ENCODE results near the gene GINS2. TPM values are rescaled to one million over a fixed set of nuclear protein-coding genes. Genes with fewer than 3 reads are reported as not detected.

The GINS2 gene
- total RNA-seq, 1 experiment from 2014 or later, result 50.8 TPM

DNA sequence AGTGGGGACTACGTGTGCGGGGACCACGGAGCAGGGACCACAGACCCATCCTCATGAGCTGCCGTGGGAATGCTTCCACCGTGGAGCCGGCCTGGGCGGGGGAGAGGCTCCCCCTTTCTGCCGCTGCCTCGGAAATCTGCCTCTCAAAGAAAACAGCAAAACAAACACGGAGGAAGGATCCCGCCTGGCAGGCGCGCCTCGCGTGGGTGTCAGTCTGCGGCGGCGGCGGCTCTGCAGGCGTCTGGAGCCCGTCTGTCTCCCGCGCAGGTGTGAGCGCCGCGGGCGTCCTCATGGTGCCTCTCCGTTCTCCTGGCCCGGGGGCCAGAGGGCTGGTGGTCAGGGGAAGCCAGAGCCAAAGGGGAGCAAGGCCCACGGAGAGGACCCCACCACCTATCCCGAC lies 48.2 kb downstream of the GINS2 start:
- no peak for DNase-seq (ENCODE audit: low spot score)

DNA sequence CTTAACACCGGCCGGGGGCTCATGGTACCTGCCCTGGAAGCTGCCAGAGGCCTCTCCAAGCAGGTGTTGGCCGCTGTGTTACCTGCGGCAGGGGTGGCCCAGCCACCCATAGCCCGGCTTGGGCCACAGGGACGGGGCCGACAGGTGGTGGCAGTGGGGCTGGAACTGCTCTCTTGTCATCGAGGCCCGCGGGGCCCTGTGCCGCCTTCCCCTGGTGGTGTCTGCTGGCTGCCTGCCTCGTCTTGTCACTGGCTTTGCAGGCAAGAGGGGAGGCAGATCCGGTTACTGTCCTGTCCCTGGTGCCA lies 48.5 kb downstream of the GINS2 start:
- no peak for DNase-seq (ENCODE audit: low spot score)

DNA sequence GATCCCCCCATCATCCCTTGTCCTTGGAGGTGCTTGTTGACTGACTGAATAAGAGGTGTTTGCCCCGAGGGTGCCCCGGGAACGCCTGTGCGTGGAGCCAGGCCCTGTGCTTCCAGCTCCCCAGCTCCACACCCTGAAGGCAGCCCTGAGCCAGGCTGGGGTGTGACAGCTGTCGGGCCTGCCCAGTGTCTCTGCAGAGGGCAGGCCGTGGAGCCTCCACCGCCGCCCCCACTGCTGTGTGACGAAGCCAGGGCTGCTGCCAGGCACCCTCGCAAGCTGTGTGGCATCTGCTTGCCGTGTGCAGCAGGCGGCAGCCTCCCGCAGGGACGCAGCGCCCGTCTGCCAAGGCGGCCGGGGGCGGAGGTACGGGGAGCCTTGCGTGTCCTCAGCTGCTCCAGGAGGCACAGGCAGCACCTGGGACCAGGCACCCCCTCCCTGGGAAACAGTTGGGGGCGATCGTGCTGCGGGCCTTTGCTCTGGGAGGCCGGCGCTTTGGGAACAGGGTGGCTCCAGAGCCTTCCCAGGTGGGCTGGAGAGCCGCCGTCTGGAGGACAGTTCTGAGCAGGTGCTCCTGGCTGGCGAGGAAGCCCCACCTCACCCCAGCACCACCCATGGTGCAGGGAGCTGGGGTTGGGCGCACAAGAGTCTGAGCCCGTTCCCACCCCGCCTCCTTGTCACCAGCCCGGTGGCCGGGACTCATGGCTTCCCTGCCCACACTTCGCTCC lies 49.1 kb downstream of the GINS2 start:
- DNase-seq (ENCODE audit: low spot score), result no peak

DNA sequence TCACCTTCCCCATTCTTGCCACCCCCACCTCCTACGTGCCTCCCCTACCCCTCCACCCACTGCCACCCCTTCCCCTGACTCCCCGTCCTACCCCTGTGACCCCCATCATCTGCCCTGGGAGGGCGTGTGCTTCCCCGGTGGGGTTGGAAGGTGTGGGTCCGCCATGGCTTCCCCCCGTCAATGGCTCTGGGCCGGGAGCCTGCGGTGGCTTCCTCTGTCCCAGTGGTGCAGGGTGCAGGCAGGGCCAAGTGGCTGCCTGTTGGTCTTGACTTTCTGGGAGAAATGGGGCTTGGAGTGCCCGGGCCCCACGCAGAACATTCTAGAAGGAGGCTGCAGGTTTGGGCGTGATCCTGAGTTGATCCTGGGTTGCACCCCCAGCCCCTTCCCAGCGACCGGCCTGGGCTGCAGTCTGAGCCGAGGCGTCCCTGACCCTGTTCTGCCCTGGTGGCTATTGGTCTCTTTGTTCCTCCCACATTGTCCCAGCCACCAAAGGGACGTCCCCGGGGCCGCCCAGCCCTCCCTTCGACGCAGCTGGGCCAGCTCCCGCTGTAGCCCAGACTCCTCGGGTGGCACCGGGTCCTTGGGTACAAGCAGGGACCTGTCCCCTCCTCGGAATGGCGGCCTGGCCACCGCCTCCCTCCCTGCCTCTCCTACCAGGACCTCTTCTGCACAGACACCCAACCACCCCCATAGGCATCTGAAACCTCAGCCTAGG lies 49.9 kb downstream of the GINS2 start:
- no peak for DNase-seq (ENCODE audit: low spot score)

DNA sequence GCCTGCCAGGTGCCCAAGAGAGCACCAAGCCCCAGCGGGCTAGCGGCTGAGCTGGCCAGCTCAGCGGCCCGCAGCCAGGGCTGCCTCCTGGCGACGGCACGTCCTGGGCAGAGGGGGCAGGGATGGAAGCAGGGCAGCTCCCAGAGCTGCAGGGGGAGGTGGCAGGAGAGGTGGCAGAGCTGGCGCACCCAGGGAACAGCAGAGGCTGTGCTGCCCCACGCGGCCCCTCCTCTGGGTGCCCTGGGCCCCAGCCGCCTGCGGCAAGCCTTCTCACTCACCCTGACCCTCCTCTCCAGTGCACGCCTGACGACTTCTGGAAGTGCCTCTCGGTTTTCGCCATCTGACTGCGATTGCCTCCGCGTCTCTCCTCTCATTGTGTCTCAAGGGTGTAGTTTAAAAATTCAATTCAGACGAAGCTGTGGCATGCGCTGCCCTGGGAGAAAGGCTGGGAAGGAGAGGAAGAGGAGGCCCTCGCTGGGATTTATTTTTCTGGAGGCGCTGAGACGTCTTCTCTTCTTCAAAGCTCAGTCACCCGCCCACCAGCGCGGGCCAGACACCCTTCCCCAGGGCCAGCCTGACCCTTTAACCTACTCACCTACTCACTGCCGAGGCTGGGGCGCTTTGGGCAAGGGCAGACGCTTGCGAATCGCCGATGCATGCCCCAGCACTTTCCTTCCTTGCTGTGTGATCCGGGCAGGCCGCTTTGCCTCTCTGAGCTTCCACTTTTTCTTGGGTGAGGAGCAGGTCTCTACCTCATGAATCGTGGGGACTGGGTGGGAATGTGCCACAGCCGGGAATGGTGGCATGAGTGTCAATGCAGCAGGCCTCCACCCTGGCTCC lies 50.7 kb downstream of the GINS2 start:
- no peak for DNase-seq (ENCODE audit: low spot score)

DNA sequence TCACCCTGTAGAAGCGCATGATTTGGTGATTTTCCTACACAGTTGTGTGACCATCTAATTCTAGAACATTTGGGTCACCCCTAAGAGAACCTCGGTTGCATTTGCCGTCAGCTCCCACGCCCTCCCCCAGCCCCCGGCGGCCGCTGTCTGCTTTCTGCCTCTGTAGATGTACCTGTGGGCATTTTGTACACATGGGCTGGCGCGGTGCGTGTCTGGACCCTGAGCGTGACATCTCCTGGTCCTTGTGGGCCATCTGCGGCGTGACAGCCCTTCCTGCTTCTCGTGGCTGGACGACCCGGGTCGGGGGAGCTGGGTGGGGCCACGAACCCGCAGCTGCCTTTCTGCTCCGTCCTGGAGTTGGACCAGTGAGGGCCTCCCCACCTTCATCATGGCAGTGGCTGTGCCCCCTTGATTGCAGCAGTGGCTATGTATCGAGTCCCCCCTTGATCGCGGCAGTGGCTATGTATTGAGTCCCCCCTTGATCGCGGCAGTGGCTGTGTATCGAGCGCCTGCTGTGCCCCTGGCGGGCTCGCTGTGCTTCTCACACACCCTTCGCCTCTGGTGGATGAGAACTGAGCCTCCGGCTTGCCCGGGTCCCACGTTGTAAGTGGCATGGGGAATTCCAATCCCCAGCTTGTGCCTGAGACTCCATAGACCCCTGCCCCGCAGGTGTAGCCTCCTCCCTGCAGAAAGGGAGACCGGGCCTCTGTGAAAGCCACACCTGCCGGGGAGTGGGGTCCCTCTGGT lies 51.5 kb downstream of the GINS2 start:
- DNase-seq (ENCODE audit: low spot score), result no peak

DNA sequence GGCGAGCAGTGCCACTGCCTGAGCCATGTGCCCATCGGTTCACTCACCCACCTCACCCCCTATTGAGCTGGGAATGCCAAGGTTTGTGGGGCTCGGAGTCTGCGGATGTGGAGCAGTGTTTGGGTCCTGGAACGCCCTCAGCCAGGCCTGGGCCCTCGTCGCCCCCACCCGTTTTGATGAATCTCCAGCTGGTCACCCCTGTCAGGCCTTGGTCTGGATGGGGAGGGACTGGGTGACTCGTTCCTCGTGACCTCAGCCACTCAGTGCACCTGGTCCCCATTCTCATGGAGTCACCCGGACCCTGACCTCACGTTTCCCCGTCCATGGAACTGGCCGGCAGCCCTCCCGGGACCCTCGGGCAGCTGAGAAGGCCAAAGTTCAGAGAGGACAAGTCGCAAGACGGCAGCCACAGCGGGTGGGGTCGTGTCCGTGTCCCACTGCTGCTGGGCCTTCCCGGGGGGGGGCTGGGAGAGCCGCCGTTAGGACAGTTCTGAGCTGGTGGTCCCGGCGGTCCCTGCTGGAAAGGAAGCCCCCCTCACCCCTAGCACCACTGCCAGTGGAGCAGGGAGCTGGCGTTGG lies 52.4 kb downstream of the GINS2 start:
- no peak for DNase-seq (ENCODE audit: low spot score)

DNA sequence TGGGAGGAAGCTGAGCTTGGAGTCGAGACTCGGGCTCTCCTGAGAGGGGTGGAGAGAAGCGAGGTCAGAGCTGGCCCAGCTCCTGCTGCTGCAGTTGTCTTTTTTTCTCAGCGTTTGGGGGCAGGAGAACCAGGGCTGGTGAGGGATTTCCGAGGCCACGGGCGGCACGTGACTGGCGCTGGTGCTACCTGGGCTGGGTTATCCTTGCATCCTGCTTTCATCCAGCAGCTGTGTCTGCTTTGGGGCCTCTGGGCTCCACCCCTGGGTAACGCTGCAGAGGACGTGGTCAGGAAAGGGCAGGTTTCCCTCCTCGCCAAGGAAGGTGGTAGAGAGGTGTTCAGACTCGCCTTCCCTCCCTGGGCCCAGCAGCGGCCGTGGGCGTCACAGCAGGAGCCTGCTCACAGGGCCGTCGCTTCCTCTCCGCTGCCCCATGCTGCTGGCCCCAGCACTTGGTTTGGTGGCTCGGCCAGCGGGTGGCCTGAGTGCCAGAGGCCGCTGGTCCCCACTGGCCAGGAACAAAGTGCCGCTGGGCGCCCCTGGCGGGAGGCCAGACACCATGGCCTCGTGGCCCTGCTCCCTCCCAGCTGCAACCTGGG lies 53.1 kb downstream of the GINS2 start:
- DNase-seq (ENCODE audit: low spot score), result no peak

DNA sequence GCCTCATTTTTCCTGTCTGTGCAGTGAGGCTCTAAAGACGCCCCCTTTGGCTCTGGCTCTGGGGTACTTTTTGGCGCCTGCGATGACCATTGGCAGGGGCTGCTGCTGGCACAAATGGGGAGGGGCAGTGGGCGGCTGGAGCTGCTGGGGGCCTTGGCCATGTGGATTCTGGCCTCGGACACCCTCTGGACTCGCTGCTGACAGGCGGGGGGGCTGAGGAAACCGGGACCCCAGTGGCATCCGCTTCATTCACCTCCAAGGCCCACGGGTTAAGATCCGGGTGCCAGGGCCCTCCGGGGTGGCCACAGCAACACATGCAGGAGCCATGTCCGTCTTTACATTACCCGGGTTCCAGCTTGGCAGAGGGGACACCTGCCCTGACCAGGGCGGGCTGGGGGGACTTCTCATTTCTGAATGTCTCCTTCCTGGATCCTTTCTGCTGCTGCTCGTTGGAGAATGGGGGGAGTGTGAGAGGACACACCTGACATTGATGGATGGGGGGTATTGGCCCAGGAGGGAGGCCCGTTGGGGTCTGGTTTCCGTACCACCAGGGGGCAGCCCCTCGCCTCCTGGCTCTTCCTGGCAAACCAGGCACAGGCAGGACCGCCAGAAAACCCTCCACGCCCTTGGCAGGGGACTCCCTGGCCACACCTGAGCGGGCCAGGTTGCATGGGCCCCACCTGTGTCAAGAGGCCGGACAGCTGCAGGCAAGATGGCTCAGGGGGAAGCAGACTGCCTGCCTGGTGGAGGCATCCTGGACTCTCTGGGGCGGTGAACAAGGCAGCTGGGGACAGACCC lies 53.8 kb downstream of the GINS2 start:
- DNase-seq (ENCODE audit: low spot score), result no peak

DNA sequence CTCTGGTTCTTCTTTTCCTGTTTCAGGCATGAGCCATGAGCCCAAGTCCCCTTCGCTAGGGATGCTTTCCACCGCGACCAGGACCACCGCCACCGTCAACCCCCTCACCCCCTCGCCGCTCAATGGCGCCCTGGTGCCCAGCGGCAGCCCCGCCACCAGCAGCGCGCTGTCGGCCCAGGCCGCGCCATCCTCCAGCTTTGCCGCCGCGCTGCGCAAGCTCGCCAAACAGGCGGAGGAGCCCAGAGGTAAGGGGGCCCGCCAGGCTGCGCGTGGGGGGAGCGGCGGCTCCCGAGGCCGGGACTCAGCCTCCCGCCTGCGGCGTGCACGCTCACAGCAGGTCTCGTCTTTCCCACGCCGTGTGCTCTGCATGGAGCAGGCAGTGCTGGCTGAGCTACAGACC lies 54.9 kb downstream of the GINS2 start:
- DNase-seq (ENCODE audit: low spot score), result no peak

DNA sequence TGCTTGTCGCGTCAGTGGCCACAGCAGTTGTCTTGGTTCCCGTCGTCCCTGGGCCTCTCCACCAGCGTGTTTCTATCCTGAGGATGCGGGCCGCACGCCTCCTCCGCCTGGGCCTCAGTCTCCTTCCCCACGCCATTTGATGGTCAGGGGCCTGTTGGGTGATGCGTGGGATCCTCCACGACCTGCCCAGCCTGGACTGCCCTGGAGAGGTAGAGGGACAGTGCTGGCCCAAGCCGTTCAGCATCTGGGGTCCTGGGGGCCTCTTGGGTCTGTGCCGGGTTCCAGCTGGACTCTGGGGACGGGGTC lies 55.4 kb downstream of the GINS2 start:
- no peak for DNase-seq (ENCODE audit: low spot score)

DNA sequence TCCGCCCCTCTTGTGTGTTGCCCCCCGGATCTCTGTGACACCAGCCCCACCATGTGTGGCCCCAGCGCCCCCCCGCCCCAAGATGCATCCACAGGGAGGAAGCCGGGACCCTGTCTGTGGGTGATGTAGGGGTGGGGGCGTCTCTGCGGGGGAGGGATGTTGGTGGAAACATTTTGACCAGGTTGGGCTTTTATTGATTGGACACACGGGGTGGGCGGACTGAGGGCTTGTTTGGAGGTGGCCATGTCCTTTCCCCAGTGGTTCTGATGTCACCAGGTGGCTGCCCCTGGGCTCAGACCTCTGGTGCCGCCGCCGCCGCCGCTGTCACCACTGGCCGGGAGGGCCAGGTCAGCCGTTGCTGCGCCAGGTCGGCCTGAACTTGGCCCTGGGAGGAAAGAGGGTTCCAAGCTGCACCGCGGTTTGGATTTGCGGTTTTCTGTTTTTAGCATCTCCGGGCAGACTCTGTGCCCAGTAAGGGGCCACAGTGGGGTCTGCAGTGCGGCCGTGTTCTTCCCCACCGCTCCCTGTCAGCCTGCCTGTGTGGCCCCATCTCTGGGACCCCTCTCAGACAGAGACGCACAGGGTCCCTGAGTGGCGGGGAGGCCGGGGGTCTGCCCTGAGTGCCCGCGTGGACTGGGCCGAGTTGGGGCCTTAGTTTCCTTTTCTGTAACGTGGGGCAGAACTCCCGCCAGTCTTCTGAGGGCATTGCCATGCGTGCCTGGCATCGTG lies 55.9 kb downstream of the GINS2 start:
- no peak for DNase-seq (ENCODE audit: low spot score)

DNA sequence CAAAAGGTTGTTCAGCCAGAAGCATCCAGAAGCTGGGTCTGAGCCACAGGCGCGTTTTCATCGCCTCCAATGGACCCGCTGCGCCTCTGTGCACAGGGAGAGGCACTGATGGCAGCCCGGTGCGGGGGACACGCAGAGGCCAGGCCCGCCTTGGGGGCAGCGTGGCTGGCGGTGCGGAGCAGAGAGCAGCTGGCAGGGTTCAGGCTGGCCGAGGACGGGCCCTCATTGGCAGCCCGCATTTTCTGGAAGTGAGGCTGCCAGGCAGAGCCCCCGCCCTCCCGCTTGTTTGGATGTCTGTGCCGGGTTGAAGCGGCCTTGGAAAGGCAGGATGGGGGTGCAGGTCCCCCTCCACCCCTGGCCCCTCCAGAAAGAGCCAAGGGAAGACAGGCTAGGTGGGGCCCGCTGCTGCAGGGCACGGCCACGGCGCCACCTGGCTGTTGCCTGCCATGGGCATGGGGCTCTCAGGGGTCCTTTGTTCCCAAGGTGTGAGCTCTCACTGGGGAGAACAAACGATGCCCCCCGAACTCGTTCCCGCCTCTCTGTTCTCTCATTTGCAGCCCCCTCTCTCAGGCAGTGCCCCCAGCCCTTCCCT lies 56.9 kb downstream of the GINS2 start:
- DNase-seq (ENCODE audit: low spot score), result no peak

DNA sequence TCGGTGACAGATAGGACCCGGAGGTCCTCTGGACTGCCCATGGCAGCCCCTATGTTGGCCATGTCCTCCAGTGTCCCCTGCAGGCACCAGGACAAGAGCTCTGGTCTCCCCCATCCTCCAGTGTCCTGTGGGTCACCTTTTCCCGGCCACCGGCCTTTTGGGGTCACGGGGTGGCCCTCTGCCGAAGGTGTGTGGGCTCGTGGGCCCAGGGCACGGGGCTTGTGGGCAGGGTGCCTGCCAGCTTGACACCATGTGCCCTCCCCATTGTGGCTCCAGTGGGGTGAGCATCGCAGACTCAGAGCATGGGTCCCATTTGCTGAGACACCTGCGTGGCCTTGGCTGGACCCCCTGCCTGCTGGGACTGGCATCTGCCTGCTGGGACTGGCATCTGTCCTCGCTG lies 57.5 kb downstream of the GINS2 start:
- DNase-seq (ENCODE audit: low spot score), result no peak

DNA sequence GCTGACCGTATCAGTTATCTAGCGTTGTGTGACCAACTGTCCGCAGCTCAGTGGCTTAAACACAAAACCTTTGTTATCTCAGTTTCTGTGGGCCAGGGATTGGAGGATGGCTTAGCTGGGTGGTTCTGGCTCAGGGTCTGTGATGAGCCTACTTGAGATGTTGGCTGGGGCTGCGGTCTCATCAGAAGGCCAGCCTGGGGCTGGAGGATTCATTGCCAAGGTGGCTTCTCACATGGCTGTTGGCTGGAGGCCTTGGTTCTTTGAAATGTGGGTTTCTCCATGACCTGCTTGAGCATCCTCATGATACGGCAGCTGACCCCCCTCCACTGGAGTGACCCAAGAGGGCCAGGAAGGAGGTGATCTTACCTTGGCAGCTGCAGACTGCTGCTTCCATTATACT lies 58.9 kb downstream of the GINS2 start:
- DNase-seq (ENCODE audit: low spot score), result no peak

DNA sequence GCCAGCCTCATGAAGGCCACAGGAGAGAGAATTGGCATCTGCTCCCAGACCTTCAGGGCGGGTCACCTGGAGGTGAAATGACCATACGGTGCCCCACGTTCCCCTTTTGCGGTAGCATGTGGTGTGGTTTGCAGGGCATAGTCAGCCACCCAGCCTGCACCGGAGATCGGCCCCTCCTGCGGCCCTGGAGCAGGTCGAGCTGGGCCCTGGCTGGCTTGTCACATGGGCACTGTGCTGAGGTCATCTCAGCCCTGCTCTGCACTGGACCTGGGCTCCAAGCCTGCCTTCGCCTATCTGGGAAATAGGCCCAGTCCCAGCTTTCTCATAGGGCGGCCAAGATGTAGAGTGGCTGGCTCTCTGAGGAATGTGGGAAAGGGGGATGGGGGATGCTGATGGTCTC lies 59.4 kb downstream of the GINS2 start:
- DNase-seq (ENCODE audit: low spot score), result no peak

DNA sequence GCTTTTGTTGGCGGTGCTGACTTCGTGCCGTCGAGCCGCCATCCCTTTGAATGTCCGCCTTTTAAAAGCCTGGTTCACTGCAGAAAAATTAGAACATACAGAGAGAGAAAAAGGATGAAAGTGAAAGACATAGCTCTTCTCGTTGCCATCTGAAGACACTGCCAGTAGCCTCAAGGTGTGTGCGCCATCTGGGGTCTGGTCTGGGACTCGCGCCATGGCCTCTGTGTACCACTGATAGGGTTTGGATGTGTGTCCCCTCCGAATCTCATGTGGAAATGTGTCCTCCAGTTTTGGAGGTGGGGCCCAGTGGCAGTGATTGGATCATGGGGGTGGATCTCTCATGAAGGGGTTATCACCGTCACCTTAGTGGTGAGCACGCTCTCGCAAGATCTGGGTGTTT lies 60.1 kb downstream of the GINS2 start:
- DNase-seq (ENCODE audit: low spot score), result no peak

DNA sequence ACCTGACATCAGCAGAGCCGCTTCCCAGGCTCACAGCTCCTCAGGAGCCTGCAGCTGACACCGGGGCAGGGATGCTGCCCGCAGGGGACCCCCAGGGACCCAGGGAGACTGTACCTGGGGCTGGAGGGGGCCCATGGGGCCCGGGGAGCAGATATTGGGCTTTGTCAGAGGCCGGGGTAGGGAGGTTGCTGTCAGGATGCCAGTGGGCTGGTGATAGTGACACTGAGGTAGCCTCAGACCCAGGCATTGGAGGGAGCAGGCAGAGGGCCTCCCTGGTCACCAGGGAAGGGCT lies 60.5 kb downstream of the GINS2 start:
- DNase-seq (ENCODE audit: low spot score), result no peak

DNA sequence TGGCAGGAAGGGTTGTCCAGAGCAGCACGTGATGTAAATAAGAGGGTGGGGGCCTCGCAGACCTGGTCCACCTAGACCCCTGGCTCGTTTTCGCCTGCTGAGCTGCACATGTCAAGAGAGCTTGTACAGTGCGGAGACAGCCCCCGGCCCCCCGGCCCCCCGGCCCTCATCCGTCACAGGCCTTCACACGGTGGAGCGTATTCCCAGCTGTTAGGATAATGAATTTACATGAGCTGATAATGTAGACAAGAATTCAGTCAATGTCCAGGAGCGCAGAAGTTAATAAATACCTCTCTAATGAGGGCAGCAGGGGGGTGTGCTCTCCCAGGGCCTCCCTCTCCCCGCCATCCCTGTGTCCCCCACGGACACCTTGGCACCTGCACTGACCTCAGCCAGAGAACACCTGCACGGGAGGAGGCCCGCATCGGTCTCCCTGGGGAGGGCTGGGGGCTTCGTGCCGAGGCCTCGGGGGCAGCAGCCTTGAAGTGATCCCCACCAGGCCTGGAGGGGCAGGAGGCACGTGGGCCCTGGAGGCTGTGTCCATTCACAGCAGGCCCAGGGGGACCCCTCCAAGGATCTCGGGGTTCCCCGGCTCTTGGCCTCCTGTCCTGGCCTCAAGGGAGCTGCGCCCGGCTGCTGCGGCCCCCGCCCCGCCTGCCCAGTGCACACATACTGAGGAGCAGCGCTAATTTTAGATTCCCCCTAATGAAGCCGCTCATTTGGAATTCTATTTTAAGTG lies 61.1 kb downstream of the GINS2 start:
- no peak for DNase-seq (ENCODE audit: low spot score)
